Adrenal gland (tissue), 5 donors: ENCODE data around the gene MYO1E.

Experiments used
- CTCF ChIP-seq, 6 experiments: fragments of 450-650 bp in 4 of 6; fragments of 200-600 bp in 2 of 6; sonication (generic) in 1 of 6; IDR thresholded peaks; 1 replicate in 5 of 6; 2 replicates in 1 of 6; pipeline versions ENCODE4 v1.5.1 to v1.8.0; 2016 to 2021; ENCODE audit warnings: antibody characterized with exemption in 6 of 6, mild to moderate bottlenecking in 2 of 6, moderate library complexity in 1 of 6
- POLR2A ChIP-seq, 2 donors: fragments of 450-650 bp; IDR thresholded peaks; one replicate each; pipeline ENCODE4 v1.6.1; 2017; ENCODE audit warnings: antibody characterized with exemption in 2 of 2, mild to moderate bottlenecking in 2 of 2, moderate library complexity in 1 of 2
- donor health status: DM: no; HTN: no; CAD: no.

DNA sequence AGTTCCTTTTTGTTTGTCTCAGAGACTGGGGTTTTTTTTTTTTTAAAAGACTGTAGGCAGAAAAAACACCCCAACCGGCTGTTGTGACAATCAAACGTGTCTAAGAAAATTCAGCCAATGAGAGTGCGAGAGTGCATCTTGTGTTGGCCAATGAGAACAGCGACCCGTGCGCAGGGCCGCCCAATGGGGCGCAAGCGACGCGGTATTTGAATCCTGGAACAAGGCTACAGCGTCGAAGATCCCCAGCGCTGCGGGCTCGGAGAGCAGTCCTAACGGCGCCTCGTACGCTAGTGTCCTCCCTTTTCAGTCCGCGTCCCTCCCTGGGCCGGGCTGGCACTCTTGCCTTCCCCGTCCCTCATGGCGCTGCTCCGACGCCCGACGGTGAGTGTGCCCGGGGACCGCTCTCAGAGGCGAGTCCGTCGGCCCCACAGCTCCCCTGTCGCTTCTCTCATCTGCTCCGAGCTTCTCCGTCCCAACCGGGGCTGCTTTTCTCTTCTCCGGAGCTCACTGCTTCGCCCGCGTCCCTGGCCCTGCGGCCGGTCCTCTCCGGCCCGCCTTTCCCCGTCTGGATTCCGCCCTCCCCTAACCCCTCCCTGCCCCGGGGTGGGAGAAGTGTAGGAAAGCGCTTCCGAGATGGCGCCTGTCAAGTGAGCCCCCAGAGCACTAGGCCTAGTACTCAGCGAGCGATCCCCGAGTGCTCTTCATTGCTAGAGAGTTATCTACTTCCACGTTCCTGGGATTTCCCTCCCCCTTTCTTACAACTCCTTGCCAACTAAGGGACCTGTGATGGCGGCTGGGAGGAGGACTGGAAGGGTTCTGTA lies 267.5 kb downstream of the MYO1E start, which contains the start of gene CCNB2:
- no peak for TF ChIP-seq CTCF (IDR thresholded peaks at IDR 0.05)
- peak in 1 of 2 donors; percentile 47 for TF ChIP-seq POLR2A (IDR thresholded peaks at IDR 0.05)
